Spinal cord (tissue), 10 donors: Measurements from ENCODE around the gene BAD. TPM values are rescaled to one million over a fixed set of nuclear protein-coding genes. Genes with fewer than 3 reads are reported as not detected.

Experiments
- DNase-seq, 6 donors: peaks; one replicate each; pipeline versions ENCODE4 v3.0.0 to v3.0.0-alpha.2; 2013 to 2015; ENCODE audit warnings: low spot score in 6 of 6, low read depth in 4 of 6
- H3K27ac ChIP-seq: one replicate; pipeline ENCODE4 v1.5.1; 2013; ENCODE audit warnings: low read depth, low read length, control low read depth
- H3K27me3 ChIP-seq: one replicate; pipeline ENCODE4 v1.6.1; 2013; ENCODE audit warnings: low read length; ENCODE audit not compliant: control insufficient read depth, insufficient read depth
- H3K36me3 ChIP-seq: one replicate; pipeline ENCODE4 v1.6.1; 2013; ENCODE audit warnings: low read length; ENCODE audit not compliant: control insufficient read depth, insufficient read depth
- H3K4me1 ChIP-seq: one replicate; pipeline ENCODE4 v1.6.1; 2013; ENCODE audit warnings: low read length; ENCODE audit not compliant: control insufficient read depth, insufficient read depth
- H3K4me3 ChIP-seq: one replicate; pipeline ENCODE4 v1.5.1; 2013; ENCODE audit warnings: low read depth, low read length, control low read depth
- H3K9me3 ChIP-seq: one replicate; pipeline ENCODE4 v1.6.1; 2013; ENCODE audit warnings: low read length; ENCODE audit not compliant: control insufficient read depth, insufficient read depth
- whole genome bisulfite sequencing: methylation state at CpG from one replicate; pipeline ENCODE4 v1.1.5; 2013; ENCODE audit warnings: missing lambda C conversion rate; ENCODE audit not compliant: insufficient coverage; 5-methylcytosine and 5-hydroxymethylcytosine counted together
- polyA plus RNA-seq, 2 donors: library from polyadenylated mRNA; unstranded; fragments of 120-200 nt; gene quantifications; one replicate each; pipeline ENCODE4 v1.2.1, GENCODE V29; 2013; ENCODE audit not compliant: insufficient read length in 2 of 2
- total RNA-seq, 2 donors: library from RNA; depleted of rRNA in 1 of 2; stranded (reverse); fragments of 120-200 nt in 1 of 2; fragments of >200 nt in 1 of 2; gene quantifications; one replicate each; pipeline versions ENCODE4 v1.2.3 to v1.2.4, GENCODE V29; 2013 to 2014
- donor health status: healthy.

Gene BAD
- total and polyA plus RNA-seq, 4 donors: 41.5 to 123 (median 101) TPM

DNA sequence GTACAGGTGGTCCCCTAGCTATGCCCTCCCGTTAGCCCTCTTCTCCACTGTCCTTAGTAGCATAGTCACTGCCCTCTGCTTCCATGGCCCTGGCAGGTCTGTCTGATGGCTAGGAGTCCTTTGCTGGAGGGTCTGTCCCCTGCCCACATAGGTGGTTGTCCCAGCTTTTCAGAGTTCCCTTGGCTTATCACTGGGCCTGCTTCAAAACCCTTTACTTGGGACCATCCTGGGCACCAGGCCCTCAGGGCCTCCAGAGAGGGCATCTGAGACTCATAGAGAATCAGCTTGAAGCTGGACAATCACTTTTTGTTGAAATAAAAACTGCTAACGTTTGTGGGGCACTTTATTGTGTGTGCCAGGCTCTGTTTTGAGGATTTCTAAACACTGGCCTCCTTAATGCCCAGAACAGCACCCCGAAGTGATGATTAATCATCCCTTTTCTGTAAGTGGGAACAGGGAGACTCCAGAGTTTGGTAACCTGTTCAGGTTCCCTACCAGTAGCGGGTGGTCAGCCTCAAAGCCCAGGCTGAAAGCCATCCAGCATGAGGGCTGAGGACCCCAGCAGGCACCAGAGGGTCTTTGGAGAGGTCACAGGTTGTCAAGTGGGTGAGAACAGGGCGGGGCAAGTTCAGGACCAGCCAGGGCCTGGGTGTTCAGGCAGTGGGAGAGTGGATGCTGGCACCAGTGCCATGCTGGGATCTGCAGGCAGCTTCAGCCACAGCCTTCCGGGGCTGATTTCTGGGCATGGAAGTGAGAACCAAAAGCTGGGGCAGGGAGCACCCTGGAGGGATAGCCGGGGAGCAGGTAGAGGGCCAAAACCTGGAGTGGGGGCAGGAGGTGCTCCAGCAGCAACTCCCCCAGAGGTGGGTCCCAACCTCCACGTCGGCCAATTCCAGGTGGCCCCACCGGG is 6.1 kb upstream of the BAD start:
- WGBS: 34% methylated on average over 9 of the region's 10 CpGs
- Histone ChIP-seq H3K9me3 (no peaks in the 10 kb centered on the region), H3K27me3 (peaks cover 38% of the 10 kb centered on the region), H3K36me3 (peaks cover 33% of the 10 kb centered on the region), H3K4me3 (peak overlapping the region; percentile 18), H3K4me1 (peaks cover 59% of the 10 kb centered on the region), H3K27ac (no peak overlapping the region)
- no peak for DNase-seq

DNA sequence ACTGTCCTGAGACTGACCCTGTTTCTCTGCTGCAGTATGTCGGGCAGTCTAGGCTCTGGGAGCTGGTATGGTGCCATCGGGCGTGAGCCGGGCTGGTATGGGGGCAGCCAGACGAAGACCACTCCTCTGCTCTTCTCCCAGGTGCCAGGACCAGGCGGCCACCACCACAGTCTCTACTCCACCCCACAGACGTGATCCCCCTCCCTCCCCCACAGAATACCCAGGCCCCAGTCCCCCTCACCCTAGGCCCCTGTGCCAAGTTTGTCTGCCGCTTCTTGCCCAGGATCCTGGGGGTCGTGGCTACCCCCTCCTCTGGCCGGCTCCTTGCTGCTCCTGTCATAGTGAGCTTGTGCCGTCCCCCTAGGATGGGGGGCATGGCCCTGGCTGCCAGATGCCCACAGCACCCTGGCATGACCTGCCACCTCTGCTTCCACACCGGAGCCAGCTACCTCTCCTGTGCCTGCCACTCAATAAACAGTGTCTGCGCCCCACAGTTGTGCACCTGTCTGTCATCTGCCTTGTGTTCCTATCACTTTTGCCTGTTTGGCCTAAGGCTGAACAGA is 4.6 kb upstream of the BAD start:
- Histone ChIP-seq H3K9me3 (no peaks in the 10 kb centered on the region), H3K4me1 (peaks cover 53% of the 10 kb centered on the region), H3K27ac (no peak overlapping the region), H3K27me3 (peaks cover 29% of the 10 kb centered on the region), H3K36me3 (peaks cover 33% of the 10 kb centered on the region), H3K4me3 (no peak overlapping the region)
- WGBS: 91% methylated on average over 13 of the region's 13 CpGs
- no peak for DNase-seq

DNA sequence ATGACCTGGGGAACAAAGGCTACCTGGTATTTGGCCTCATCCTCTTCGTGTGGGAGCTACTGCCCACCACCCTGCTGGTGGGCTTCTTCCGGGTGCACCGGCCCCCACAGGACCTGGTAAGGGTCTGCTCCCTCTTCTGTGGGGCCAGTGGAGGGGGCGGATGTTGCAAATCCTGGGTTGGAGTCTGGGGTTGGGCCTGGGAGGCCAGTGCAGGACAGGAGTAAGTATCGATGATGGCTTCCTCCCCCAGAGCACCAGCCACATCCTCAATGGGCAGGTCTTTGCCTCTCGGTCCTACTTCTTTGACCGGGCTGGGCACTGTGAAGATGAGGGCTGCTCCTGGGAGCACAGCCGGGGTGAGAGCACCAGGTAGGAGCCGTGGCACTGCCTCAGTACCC is 3.9 kb upstream of the BAD start:
- Histone ChIP-seq H3K4me3 (no peak overlapping the region), H3K36me3 (peaks cover 37% of the 10 kb centered on the region), H3K27ac (no peak overlapping the region), H3K27me3 (peaks cover 25% of the 10 kb centered on the region), H3K4me1 (peaks cover 57% of the 10 kb centered on the region), H3K9me3 (no peaks in the 10 kb centered on the region)
- DNase-seq: no peak
- 82% methylated on average over 9 of the region's 9 CpGs for WGBS

DNA sequence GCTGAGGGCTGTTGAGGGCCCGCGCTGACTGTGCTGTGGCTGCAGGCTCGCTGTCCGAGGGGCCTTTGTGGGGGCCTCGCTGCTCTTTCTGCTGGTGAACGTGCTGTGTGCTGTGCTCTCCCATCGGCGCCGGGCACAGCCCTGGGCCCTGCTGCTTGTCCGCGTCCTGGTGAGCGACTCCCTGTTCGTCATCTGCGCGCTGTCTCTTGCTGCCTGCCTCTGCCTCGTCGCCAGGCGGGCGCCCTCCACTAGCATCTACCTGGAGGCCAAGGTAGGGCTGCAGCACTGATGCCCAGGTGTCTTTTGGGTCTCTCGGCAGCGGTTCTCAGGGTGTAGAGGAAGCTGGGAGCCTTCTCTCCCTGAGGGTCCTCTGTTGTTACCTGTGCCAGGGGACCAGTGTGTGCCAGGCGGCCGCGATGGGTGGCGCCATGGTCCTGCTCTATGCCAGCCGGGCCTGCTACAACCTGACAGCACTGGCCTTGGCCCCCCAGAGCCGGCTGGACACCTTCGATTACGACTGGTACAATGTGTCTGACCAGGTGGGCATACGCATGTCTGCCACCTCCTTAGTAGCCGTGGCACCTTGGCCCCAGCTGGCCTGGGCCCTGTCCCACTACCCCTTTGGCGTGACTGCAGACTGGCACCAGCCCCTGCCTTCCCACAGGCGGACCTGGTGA is 3.3 kb upstream of the BAD start:
- WGBS: 96% methylated on average over 33 of the region's 33 CpGs

DNA sequence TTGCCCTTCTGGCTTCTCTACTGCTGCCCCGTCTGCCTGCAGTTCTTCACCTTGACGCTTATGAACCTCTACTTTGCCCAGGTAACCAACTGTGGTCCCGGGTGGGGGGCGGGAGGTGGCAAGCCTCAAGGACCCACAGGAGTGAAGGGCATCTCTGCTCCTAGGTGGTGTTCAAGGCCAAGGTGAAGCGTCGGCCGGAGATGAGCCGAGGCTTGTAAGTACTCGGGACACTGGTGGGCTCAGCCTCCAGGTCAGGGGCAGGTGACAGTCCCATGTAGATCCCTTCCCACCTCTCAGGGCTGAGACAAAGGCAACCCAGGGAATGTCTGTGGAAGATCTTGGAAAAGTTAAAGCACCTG is 2.3 kb upstream of the BAD start:
- 88% methylated on average over 9 of the region's 9 CpGs for WGBS
- no peak for DNase-seq
- H3K4me3 ChIP-seq: no peak overlapping the region
- H3K27ac ChIP-seq: no peak overlapping the region
- H3K4me1 ChIP-seq: peaks cover 50% of the 10 kb centered on the region
- H3K27me3 ChIP-seq: peaks cover 14% of the 10 kb centered on the region
- peaks cover 51% of the 10 kb centered on the region for H3K36me3 ChIP-seq
- no peaks in the 10 kb centered on the region for H3K9me3 ChIP-seq

More for the DNA sequence above, 3.3 kb upstream of the BAD start:
- no peak for DNase-seq
- H3K4me3 ChIP-seq: no peak overlapping the region
- peaks cover 19% of the 10 kb centered on the region for H3K27me3 ChIP-seq
- no peak overlapping the region for H3K27ac ChIP-seq
- no peaks in the 10 kb centered on the region for H3K9me3 ChIP-seq
- peaks cover 41% of the 10 kb centered on the region for H3K36me3 ChIP-seq
- peaks cover 56% of the 10 kb centered on the region for H3K4me1 ChIP-seq

DNA sequence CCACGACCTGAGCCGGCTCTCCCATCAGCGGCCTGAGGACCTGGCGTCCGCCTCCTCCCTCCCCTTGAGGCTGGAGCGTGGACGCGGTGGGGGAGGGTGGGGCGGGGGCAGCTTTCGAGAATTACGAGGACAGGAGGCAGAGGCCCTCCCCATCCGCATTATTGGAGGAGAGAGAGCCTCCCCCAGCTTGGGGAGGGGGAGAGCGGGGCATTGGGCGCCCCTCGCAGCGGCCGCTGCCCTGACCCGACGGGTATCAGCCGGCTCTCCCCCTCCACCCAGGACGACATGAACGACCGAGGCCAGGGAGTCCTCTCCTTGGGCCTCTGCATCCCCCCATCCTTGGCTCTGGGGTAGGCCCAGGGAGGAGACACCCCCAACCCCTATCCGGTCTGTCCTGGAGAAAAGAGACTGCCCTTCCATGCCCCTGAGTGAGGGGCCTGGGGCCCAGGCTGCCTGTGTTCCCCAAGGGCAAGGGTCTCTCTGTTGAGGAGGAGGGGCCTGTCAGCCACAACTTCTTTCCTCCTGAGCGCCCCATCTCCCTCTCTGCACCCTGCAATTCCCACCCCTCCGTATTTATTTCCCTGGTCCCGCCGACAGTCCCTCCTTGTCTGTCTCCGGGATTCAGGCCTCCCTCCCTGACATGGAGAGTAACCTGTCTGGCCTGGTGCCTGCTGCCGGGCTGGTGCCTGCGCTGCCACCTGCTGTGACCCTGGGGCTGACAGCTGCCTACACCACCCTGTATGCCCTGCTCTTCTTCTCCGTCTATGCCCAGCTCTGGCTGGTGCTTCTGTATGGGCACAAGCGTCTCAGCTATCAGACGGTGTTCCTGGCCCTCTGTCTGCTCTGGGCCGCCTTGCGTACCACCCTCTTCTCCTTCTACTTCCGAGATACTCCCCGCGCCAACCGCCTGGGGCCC is 1.7 kb upstream of the BAD start:
- WGBS: 30% methylated on average over 29 of the region's 40 CpGs
- no peak for DNase-seq
- Histone ChIP-seq H3K36me3 (peaks cover 57% of the 10 kb centered on the region), H3K9me3 (no peaks in the 10 kb centered on the region), H3K27me3 (peaks cover 11% of the 10 kb centered on the region), H3K4me1 (peaks cover 48% of the 10 kb centered on the region), H3K4me3 (peak overlapping the region; percentile 74), H3K27ac (peak overlapping the region; percentile 69)

DNA sequence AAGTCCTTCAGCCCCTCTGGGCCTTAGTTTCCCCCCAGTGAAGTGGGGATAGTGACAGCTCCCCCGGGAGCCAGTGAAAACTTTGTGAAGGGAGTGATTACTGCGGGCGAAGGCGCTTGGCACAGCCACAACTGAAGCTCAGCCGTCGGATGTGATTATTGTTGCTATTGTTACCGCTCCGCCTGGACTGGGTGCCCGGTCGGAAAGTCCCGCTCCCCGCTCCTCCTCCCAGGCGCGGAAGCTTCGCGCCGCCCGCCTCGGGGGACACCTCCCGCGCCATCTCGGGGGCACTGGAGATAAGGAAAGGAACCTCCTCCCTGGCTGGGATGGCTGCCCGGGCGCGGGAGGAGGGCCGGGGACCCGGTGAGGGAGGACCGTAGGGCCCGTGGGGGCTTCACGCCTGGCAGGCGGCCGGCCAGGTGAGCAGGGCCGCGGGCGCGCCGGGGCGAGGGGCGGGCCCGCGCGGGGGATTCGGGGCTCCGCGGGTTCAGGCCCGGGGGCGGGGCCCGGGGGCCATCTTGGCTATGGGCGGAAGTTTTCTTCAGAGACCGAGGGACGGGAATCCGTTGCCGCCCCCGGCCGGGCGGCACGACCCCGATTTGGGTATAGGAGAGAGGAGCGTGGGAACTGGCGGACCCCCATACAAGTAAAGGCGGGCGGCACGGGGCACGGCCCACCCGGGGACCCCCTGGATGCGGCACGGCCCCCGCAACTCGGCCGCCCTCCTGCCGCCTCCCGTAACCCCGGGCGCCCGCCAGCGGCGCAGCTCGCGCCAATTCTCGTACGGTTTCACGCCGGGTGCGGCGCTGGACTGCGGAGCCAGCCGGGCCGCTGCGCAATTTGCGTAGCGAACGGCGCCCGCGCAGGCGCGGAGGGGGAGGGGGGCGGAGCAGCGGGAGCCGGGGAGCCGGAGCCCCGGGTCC is 758 bp upstream of the BAD start, which contains the start of gene GPR137:
GPR137 (plus strand) TSS at position 887 of the 923 bp plus-strand sequence. CDS start 677 bp downstream, outside the sequence.
- Histone ChIP-seq H3K4me1 (peaks cover 42% of the 10 kb centered on the region), H3K27me3 (peaks cover 2% of the 10 kb centered on the region), H3K9me3 (no peaks in the 10 kb centered on the region), H3K36me3 (peaks cover 60% of the 10 kb centered on the region), H3K27ac (peak within 1 kb of the TSS; percentile 99), H3K4me3 (peak within 1 kb of the TSS; percentile 74)
- 0% methylated on average over 102 of the region's 102 CpGs for WGBS
- DNase-seq: peak; percentile 75 to 96 (median 79)

DNA sequence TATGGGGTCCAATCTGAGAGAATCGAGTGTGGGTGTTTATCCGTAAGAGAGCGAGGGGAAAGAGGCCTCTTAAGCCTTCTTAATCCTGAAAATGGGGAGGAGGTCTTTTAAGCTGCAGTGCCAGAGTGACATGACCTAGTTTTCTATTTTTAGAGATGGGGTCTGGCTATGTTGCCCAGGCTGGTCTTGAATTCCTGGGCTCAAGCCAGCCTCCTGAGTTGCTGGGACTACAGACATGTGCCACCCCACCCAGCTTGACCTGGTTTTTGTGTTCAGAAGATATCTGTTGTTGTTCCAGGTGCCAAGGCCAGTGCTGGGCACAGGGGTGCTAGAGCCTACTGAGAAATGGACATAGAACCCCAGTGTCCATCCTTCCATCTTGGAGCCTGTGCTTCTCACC is 1.4 kb downstream of the BAD start:
- WGBS: 96% methylated on average over 3 of the region's 3 CpGs
- peaks cover 37% of the 10 kb centered on the region for H3K4me1 ChIP-seq
- H3K27me3 ChIP-seq: no peaks in the 10 kb centered on the region
- H3K27ac ChIP-seq: no peak overlapping the region
- no peaks in the 10 kb centered on the region for H3K9me3 ChIP-seq
- H3K36me3 ChIP-seq: peaks cover 62% of the 10 kb centered on the region
- DNase-seq: no peak
- no peak overlapping the region for H3K4me3 ChIP-seq
